Epithelial cell of esophagus (primary cell): Measurements from ENCODE around the gene GRAMD2A.
"Not testable (repeated sequence)": the region's sequence is repeated elsewhere in the genome, so short reads cannot be mapped to it uniquely, and the experiment has no call there.

Experiments used
- DNase-seq: peaks from one replicate; pipeline ENCODE4 v3.0.0; 2010; ENCODE audit warnings: low read depth
- H3K4me3 ChIP-seq: 2 replicates; pipeline ENCODE4 v1.5.1; 2011; ENCODE audit warnings: mild to moderate bottlenecking, low read length, control low read depth
- TF ChIP-seq, protein P1 (sequence below): IDR thresholded peaks from 2 replicates; pipeline ENCODE4 v1.5.1; 2011; ENCODE audit warnings: low read depth, mild to moderate bottlenecking, low read length, control low read depth, inconsistent platforms; ENCODE audit not compliant: insufficient read depth; ENCODE audit errors: missing control alignments

GRAMD2A gene

DNA sequence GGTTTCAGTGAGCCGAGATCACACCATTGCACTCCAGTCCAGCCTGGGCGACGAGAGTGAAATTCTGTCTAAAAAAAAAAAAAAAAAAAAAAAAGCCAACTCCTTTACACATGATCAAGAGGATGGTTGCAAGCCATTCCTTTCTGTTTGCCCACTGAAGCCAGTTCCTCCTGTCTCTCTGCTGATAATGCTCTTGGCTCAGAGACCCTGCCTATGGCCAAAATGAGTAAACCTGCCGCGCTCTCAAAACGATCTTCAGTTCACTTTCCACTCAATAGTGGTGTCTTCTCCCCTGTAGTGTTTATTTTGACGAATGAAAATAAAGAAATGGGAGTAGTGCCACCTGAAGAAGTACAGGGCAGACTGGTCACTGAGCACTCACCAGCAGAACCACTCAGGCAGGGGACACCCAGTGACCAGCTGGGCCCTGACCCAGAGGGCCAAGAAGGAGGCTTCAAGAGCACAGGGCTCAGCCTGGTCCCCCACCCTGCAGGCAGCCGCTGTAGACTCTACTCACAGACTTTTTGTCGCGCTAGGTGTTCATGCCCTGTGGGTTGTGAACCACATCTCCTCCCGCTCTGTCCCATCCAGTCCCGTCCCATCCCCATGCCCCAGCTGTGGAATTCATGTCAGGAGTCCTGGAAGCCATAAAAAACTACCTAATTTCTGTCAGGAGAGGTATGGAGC, 23.6 kb downstream of the GRAMD2A start:
- TF ChIP-seq, protein P1, sequence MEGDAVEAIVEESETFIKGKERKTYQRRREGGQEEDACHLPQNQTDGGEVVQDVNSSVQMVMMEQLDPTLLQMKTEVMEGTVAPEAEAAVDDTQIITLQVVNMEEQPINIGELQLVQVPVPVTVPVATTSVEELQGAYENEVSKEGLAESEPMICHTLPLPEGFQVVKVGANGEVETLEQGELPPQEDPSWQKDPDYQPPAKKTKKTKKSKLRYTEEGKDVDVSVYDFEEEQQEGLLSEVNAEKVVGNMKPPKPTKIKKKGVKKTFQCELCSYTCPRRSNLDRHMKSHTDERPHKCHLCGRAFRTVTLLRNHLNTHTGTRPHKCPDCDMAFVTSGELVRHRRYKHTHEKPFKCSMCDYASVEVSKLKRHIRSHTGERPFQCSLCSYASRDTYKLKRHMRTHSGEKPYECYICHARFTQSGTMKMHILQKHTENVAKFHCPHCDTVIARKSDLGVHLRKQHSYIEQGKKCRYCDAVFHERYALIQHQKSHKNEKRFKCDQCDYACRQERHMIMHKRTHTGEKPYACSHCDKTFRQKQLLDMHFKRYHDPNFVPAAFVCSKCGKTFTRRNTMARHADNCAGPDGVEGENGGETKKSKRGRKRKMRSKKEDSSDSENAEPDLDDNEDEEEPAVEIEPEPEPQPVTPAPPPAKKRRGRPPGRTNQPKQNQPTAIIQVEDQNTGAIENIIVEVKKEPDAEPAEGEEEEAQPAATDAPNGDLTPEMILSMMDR: no peak
- no peak for DNase-seq
- H3K4me3 ChIP-seq: no peak overlapping the region

- H3K4me3 ChIP-seq: no peak overlapping the region
- TF ChIP-seq, protein P1: no peak
- no peak for DNase-seq
Measured at GRCh38 chr15:72173401-72173800, 24.2 kb downstream of the GRAMD2A start.

DNA sequence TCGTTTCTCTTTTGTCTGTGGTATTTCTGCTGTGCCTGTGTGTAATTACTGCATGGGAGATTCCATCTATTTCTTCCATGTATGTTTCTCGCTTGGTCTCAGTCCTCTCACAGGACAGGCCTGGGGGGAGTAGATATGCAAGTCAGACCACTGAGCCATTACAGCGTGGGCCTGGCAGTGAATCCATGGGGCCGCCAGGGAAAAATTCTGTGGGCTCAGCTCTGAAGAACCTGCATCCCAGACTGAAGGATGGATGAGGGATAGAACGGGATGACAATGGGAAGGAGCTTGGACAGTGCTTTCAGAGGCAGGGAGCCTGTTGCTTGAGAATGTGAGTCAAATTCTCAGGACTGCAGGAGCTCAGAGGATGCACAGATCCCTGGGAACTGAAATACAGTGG, 24.8 kb downstream of the GRAMD2A start:
- no peak for DNase-seq
- TF ChIP-seq, protein P1: no peak
- no peak overlapping the region for H3K4me3 ChIP-seq

DNA sequence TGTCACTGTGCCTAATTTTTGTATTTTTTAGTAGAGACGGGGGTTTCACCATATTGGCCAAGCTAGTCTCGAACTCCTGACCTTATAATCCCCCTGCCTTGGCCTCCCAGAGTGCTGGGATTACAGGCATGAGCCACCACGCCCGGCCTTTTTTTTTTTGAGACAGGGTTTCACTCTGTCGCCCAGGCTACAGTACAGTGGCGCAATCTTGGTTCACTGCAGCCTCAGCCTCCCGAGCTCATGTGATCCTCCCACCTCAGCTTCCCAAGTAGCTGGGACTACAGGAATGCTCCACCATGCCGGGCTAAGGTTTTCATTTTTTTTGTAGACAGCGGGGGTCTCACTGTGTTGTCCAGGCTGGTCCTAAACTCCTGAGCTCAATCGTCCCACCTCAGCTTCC, 25.6 kb downstream of the GRAMD2A start:
- DNase-seq, H3K4me3 ChIP-seq: not testable (repeated sequence)

DNA sequence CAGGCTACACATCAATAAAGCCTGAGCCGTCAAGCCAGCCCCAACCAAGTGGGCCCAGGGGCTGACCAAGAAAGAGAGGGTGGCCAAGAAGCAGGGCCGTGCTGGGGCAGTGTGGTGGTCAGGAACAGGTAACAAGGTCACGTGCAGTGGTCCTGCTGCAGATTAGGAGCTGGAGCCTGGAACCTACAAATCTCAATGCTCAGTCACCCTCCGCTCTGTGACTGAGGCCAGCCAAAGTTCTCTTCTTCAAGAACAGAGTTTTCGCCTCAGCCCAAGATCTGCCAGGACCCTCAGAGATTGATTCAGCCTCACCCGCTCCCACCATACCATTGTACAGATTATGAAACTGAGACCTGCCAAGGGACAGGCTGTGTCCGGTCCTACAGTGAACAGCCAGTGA, 26.9 kb downstream of the GRAMD2A start:
- no peak for DNase-seq
- TF ChIP-seq, protein P1: no peak
- no peak overlapping the region for H3K4me3 ChIP-seq

- no peak overlapping the region for H3K4me3 ChIP-seq
- no peak for DNase-seq
- TF ChIP-seq, protein P1: no peak
Measured at GRCh38 chr15:72169921-72170611, 27.5 kb downstream of the GRAMD2A start.

DNA sequence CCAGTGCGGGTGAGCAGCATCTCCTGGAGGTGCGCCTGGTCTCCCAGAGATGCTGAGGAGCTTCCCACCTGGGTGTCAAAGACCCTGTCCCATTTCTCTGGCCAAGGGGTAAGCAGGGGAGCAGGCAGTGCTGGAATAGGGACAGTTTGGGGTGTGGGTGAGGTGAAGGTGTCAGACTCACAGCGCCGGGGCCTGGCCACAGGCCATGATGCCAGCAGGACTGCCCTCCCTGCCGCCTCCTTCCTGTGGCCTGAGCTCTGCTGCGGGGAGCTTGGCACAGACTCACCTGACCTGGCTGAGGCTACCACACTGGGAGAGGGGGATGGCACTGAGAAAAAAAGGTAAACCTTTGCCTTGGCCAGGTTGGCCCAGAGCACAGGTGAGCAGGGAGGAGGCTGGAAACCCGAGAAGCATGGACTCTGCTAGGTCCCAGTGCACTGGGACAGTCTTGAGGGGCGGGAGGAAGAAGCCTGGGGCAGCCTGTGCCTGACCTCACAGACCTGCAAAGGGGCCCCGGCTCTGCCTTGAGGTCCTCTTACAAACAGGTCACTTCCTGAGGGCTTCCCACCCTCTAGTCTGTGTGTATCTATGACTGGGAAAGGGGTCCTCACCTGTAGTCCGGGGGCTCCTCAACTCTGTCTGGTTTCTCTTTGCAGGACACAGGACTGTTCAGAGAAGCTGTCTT, 28.2 kb downstream of the GRAMD2A start:
- TF ChIP-seq, protein P1: no peak
- no peak for DNase-seq
- no peak overlapping the region for H3K4me3 ChIP-seq
